ENCODE measurements around the gene FILIP1. TPM values are rescaled to one million over a fixed set of nuclear protein-coding genes. Genes with fewer than 3 reads are reported as not detected.

The FILIP1 gene
- polyA plus RNA-seq, 2 of the 4 experiments (the other 2 are of a cell fraction): 2.3 to 15.6 TPM

GRCh38 chr6:75327807-75328206 lies 165.8 kb downstream of the FILIP1 start:
- no peak for ATAC-seq
- no peak for FAIRE-seq
- Histone ChIP-seq H3K9me3 (no peaks in the 10 kb centered on the region), H3K4me1 (peaks cover 12% of the 10 kb centered on the region), H3K4me2 (no peak overlapping the region), H3K4me3 (no peak overlapping the region), H3K27ac (no peak overlapping the region)
- TF ChIP-seq KDM5A (IDR thresholded peaks at IDR 0.05): no peak
- no peak for TF ChIP-seq MAFK (IDR thresholded peaks at IDR 0.05; ENCODE audit: partially characterized antibody)
- TF ChIP-seq RNF2 (IDR thresholded peaks at IDR 0.05; ENCODE audit: borderline replicate concordance, low read depth): no peak
- TF ChIP-seq ESRRA (IDR thresholded peaks at IDR 0.05; ENCODE audit: borderline replicate concordance, low read length): no peak
- TF ChIP-seq SREBF2 (IDR thresholded peaks at IDR 0.05): no peak
- TF ChIP-seq E2F6 (IDR thresholded peaks at IDR 0.05; ENCODE audit: borderline replicate concordance, low read depth): no peak
- TF ChIP-seq ELK1 (IDR thresholded peaks at IDR 0.05; ENCODE audit: low read depth, low read length): no peak
- no peak for TF ChIP-seq NR3C1 (IDR thresholded peaks at IDR 0.05)
- TF ChIP-seq HEYL (CRISPR knock-in tag; IDR thresholded peaks at IDR 0.05): no peak
- no peak for TF ChIP-seq FOXS1 (CRISPR knock-in tag; IDR thresholded peaks at IDR 0.05)
- TF ChIP-seq ZC3H11A (IDR thresholded peaks at IDR 0.05): no peak
- no peak for TF ChIP-seq RCOR1 (IDR thresholded peaks at IDR 0.05; ENCODE audit: low read depth, low read length)
- no peak for TF ChIP-seq HDAC2 (IDR thresholded peaks at IDR 0.05)
- TF ChIP-seq HMGXB4 (CRISPR knock-in tag; IDR thresholded peaks at IDR 0.05; ENCODE audit: borderline replicate concordance): no peak
- CTCF ChIA-PET: no interaction called here
- no peak for DNase-seq (ENCODE audit: low read depth in 1 of 2, low spot score in 1 of 2)
- WGBS (ENCODE audit: missing lambda C conversion rate): 85% methylated on average over 1 of the region's 1 CpG
- POLR2A ChIA-PET: no interaction called here

- POLR2A ChIA-PET: no interaction called here
- WGBS (ENCODE audit: missing lambda C conversion rate): 65% methylated on average over 2 of the region's 2 CpGs
- no peaks in the 10 kb centered on the region for H3K9me3 ChIP-seq
- FAIRE-seq (no peak), ATAC-seq (peak; percentile 64; a peak in 4 of 6 replicates), DNase-seq (ENCODE audit: low read depth in 1 of 2, low spot score in 1 of 2) (peak; percentile 5 to 31)
- peak overlapping the region in 1 of 2 experiments; percentile 6; a peak in 2 of 6 replicates for H3K27ac ChIP-seq
- CTCF ChIA-PET: no interaction called here
- no peak overlapping the region for H3K4me3 ChIP-seq
- H3K4me2 ChIP-seq: peak overlapping the region; percentile 17; the same call in 1 of the 3 replicates
- H3K4me1 ChIP-seq: peaks cover 12% of the 10 kb centered on the region
- TF ChIP-seq CEBPB (IDR thresholded peaks at IDR 0.05) (peak; percentile 46 to 53; a peak in 3 of 4 replicates), HOXB13 (CRISPR knock-in tag; IDR thresholded peaks at IDR 0.05; ENCODE audit: low read depth) (no peak), EP300 (IDR thresholded peaks at IDR 0.05) (no peak), FOSL2 (IDR thresholded peaks at IDR 0.05) (no peak), FOSL2 (CRISPR knock-in tag; IDR thresholded peaks at IDR 0.05) (peak; percentile 46)
These were observed 166.9 kb downstream of the FILIP1 start for GRCh38 chr6:75326557-75327258.

- POLR2A ChIA-PET: no interaction called here
- DNase-seq (ENCODE audit: low read depth in 1 of 2, low spot score in 1 of 2): no peak
- CTCF ChIA-PET: no interaction called here
- Histone ChIP-seq H3K27ac (no peak overlapping the region), H3K4me1 (no peaks in the 10 kb centered on the region), H3K9me3 (no peaks in the 10 kb centered on the region), H3K4me2 (no peak overlapping the region), H3K4me3 (no peak overlapping the region)
- no peak for FAIRE-seq
- WGBS (ENCODE audit: missing lambda C conversion rate): 66% methylated on average over 2 of the region's 2 CpGs
- TF ChIP-seq KDM1A (IDR thresholded peaks at IDR 0.05; ENCODE audit: low read depth) (no peak), TFCP2L1 (CRISPR knock-in tag; IDR thresholded peaks at IDR 0.05) (no peak), HEYL (CRISPR knock-in tag; IDR thresholded peaks at IDR 0.05) (no peak), GATA3 (IDR thresholded peaks at IDR 0.05; ENCODE audit: borderline replicate concordance) (no peak), ZNF302 (CRISPR knock-in tag; IDR thresholded peaks at IDR 0.05) (no peak), JUN (IDR thresholded peaks at IDR 0.05) (no peak), MAZ (IDR thresholded peaks at IDR 0.05; ENCODE audit: borderline replicate concordance, low read depth, low read length) (no peak), REST (IDR thresholded peaks at IDR 0.05) (no peak), USF2 (IDR thresholded peaks at IDR 0.05) (no peak), EHF (CRISPR knock-in tag; IDR thresholded peaks at IDR 0.05) (no peak), ZSCAN20 (CRISPR knock-in tag; IDR thresholded peaks at IDR 0.05) (no peak)
- ATAC-seq: no peak
These were observed 174.7 kb downstream of the FILIP1 start for GRCh38 chr6:75318900-75319299.

All from A549 (cell line).